ENCODE results near the gene GNPTAB.
A peak's percentile ranks its signal among the peaks of the same experiment; 100 is the strongest.

GNPTAB gene

GRCh38 chr12:101802486-101802885 lies 28.3 kb downstream of the GNPTAB start:
- DNase-seq: no peak

GRCh38 chr12:101799774-101800173 lies 31.0 kb downstream of the GNPTAB start:
- DNase-seq: no peak

GRCh38 chr12:101795786-101796185 lies 35.0 kb downstream of the GNPTAB start:
- no peak for DNase-seq

- DNase-seq: no peak
Measured at GRCh38 chr12:101795013-101795412, 35.7 kb downstream of the GNPTAB start.

- DNase-seq: no peak
Measured at GRCh38 chr12:101794574-101794973, 36.2 kb downstream of the GNPTAB start.

GRCh38 chr12:101793401-101793800 lies 37.4 kb downstream of the GNPTAB start:
- DNase-seq: no peak

GRCh38 chr12:101792046-101792931 lies 38.5 kb downstream of the GNPTAB start:
- DNase-seq: no peak

GRCh38 chr12:101789171-101789570 lies 41.6 kb downstream of the GNPTAB start:
- DNase-seq: no peak

- no peak for DNase-seq
Measured at GRCh38 chr12:101785671-101786070, 45.1 kb downstream of the GNPTAB start.

- DNase-seq: no peak
Measured at GRCh38 chr12:101784376-101784775, 46.4 kb downstream of the GNPTAB start.

GRCh38 chr12:101783838-101784237 lies 46.9 kb downstream of the GNPTAB start:
- no peak for DNase-seq

- DNase-seq: no peak
Measured at GRCh38 chr12:101783150-101783549, 47.6 kb downstream of the GNPTAB start.

GRCh38 chr12:101782273-101782731 lies 48.5 kb downstream of the GNPTAB start:
- no peak for DNase-seq

- no peak for DNase-seq
Measured at GRCh38 chr12:101781834-101782233, 48.9 kb downstream of the GNPTAB start.

GRCh38 chr12:101780599-101780998 lies 50.2 kb downstream of the GNPTAB start:
- DNase-seq: no peak

GRCh38 chr12:101779626-101780025 lies 51.1 kb downstream of the GNPTAB start:
- no peak for DNase-seq

GRCh38 chr12:101779200-101779599 lies 51.6 kb downstream of the GNPTAB start:
- no peak for DNase-seq

GRCh38 chr12:101777978-101778377 lies 52.8 kb downstream of the GNPTAB start:
- DNase-seq: no peak

GRCh38 chr12:101777485-101777884 lies 53.3 kb downstream of the GNPTAB start:
- DNase-seq: no peak

- DNase-seq: no peak
Measured at GRCh38 chr12:101775816-101776215, 54.9 kb downstream of the GNPTAB start.

GRCh38 chr12:101773650-101774162 lies 57.1 kb downstream of the GNPTAB start:
- peak; percentile 72 for DNase-seq

- no peak for DNase-seq
Measured at GRCh38 chr12:101772012-101772775, 58.6 kb downstream of the GNPTAB start.

- DNase-seq: no peak
Measured at GRCh38 chr12:101769865-101770264, 60.9 kb downstream of the GNPTAB start.

- no peak for DNase-seq
Measured at GRCh38 chr12:101768781-101769180, 62.0 kb downstream of the GNPTAB start.

All from stimulated activated CD4-positive, alpha-beta T cell treated with anti-CD3 and anti-CD28 coated beads, Interleukin-4, amount 100 ng/mL, for 24 hours (primary cell).